GM18526 (cell line): ENCODE data around the gene GSTA5.
"Not testable (repeated sequence)": the region's sequence is repeated elsewhere in the genome, so short reads cannot be mapped to it uniquely, and the experiment has no call there.

Experiments used
- POLR2A ChIP-seq: IDR thresholded peaks from 3 replicates; pipeline ENCODE4 v1.6.1; 2011; ENCODE audit not compliant: insufficient read length; ENCODE audit errors: extremely low read depth

Gene GSTA5

DNA sequence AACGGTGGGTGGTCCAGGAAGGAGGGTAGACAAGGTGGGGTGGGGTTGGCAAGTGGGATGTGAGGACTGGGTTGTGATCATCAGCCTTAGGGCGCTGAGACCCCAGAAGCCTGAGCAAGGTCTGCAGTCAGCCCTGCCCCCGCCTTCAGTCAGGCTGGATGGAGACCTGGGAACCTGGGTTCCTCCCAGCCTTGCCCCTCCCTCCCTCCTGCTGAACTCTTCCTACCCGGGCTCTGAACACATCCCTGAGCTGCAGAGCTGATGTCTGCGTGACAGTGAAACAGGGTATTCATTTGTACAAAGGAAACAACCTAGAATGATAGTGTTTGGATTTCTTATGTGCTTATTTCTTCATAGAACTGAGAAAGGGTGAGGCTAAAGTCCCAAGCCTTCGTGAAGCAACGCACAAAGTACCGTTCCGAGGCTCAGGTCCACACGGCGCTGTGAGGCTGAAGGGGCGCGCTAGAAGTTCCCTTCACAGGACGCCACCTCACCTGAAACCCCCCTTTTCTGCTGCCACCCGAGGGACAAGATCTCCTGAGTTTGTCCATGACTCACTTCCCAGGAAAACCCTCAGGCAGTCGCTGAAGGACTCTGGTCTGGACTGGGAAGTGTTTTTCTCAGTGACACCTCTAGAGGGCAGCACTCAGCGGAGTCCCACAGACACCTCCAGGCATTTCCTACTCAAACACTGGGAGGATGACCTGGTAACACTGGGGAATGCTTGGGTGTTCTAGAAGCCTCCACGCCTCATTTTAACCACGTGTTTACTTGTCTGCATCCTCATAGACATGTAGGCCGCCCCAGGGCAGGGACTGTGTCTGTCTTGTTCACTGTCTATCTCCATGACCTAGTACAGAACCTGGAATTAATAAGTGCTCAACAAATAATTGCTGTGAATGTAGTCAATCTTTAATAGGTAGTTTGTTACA lies 1.2 kb downstream of the GSTA5 start:
- TF ChIP-seq POLR2A, result no peak

DNA sequence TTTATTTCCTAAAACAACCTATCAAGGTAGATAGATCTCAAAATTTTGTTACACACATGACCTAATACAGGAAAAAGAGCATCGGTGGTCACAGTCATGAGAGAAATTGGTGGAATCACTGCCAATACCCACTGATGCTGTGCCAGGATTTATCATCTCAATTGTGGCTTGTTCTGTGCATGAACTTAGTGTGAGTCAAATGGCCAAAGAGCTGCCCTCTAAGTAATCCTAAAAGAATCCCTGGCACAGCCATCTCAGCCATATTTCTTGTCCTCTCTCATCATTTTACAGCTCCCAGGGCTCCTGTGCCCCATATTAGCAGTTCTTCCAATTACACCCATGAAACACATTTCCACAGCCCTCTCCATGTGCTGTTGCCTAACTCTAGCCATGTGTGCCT lies 6.1 kb downstream of the GSTA5 start:
- no peak for TF ChIP-seq POLR2A

DNA sequence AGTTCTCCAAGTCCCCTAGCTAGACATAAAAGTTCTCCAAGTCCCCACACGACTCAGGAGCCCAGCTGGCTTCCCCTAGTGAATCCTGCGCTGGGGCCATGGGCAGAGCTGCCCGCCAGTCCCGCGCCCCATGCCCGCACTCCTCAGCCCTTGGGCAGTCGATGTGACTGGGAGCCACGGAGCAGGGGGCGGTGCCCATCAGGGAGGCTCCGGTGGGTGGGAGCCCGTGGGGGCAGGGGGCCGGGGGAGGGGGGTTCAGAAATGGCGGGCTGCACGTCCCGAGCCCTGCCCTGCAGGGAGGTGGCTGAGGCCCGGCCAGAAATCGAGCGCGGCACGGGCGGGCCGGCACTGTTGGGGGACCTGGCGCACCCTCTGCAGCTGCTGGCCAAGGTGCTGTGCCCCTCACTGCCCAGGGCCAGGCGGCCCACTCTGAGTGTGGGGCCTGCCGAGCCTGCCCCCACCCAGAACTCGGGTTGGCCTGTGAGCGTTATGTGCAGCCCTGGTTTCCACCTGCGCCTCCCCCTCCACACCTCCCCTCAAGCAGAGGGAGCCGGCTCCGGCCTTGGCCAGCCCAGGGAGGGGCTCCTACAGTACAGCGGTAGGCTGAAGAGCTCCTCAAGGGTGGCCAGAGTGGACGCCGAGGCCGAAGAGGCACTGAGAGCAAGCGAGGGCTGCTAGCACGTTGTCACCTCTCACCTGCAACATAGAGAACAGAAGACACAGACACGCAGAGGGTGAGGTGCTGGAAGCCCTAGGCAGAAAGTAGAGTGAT lies 11.4 kb downstream of the GSTA5 start:
- no peak for TF ChIP-seq POLR2A

DNA sequence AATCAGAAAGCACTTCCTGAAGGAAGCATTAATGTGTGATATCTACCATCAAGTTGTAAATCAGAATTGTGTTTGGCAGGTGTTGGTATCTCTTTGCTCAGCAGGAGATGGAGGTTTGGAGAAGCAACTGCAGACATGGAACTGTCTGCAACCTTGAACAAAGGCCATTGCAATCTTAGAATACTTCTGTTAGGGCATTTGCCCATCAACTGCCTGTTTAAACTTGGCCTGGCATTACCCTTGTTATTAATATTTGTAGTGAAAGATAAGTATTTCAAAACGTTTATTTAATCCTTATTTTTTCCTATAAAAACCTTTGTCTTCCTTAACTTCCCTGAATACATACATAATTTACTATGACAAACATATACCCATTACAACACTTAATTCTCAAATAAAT lies 14.1 kb downstream of the GSTA5 start:
- TF ChIP-seq POLR2A, result no peak

DNA sequence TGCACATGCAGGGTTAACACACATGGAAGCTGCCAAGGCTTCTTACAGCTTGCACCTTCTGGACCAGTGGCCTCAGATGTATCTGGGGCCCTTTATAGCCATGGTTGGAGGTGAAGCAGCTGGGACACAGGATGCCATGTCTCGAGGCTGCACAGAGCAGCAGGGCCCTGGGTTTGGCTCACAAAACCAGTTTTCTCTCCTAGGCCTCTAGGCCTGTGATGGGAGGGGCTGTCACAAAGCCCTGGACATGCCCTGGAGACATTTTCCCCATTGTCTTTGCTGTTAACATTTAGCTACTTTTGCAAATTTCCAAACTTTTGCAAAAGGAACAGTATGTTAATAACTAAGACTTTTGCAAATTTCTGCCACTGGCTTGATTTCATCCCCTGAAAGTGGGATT lies 18.8 kb downstream of the GSTA5 start:
- no peak for TF ChIP-seq POLR2A

DNA sequence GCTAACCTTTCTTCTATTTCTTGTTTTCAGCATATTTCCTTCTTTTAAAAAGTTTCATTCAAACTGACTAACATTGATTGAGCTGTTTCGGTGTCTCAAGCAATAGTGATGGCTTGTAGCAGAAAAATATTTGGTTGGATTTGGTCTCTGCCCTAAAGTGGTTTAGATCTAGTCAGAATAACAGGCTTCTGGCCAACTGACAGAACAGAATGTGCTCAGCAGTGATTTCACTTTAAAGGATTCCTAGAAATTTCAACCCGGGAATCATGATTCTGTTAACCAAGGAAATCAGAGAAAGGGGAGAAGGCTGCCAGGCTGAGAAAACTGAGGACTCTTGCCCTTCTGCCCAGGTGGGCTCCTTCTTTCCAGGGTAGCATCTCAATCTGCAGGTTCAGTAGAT lies 20.4 kb downstream of the GSTA5 start:
- TF ChIP-seq POLR2A, result no peak

DNA sequence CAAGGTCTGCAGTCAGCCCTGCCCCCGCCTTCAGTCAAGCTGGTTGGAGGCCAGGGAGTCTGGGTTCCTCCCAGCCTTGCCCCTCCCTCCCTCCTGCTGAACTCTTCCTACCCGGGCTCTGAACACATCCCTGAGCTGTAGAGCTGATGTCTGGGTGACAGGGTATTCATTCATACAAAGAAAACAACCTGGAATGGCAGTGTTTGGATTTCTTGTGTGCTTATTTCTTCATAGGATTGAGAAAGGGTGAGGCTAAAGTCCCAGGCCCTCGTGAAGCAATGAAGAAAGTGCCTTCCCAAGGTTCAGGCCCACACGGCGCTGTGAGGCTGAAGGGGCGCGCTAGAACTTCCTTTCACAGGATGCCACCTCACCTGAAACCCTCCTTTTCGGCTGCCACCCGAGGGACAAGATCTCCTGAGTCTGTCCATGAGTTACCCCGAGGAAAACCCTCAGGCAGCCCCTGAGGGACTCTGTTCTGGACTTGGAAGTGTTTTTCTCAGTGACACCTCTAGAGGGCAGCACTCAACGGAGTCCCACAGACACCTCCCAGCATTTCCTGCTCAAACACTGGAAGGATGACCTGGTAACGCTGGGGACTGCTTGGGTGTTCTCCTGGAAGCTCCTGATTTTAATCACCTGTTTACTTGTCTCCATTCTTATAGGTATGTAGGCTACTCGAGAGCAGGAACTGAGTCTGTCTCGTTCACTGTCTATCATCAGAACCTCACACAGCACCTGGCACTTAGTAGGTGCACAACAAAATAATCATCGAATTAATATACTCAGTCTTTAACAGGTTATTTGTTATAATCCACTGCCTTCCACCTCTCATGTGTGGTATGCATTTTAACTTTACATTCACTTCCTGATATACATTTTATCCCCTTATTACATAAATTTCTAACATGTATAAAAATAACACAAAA lies 25.2 kb downstream of the GSTA5 start:
- TF ChIP-seq POLR2A, result no peak

DNA sequence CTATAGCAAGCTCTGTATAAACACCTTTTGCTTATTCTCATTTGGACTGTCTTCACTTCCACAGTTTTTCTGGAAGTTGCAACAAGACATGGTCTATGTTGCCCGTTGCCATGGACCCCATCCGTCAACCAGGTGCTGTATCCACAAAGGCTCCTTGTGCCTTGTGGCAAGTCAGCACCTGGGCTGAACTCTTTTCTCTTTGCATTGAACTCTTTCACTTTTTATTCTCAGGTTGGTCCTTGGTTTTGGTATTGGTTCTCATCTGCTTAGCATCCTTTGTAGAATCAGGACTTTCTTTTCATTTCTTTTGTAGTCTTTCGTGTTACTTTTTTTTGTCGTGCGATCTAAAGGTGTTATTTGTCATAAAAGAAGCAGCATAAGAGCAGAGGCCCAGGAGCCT lies 32.0 kb downstream of the GSTA5 start:
- no peak for TF ChIP-seq POLR2A

DNA sequence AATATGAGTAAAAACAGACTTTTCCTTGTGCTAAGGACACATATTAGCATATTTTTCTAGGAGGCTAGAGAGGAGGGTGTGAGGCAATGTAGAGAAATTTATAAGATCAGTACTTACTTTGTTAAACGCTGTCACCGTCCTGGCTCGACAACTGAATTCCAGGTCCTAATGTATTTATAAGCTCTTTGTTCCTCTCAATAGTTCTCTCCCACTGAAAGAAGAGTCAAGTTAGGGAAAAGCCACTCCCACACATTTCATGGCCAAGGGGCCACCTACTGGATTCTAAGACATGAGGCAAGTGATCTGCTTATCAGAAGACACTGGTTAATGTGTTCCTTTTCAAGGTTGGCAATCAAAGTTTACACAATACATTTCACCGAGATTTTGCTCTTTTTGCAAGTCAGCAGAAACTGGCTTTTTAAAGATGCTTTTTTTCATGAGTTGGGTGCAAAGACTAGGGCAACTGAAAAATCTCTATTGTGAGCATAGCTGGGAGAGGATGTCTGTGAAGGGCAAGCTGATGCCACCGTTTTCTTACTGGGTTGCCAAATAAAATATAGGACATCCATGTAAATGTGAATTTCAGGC lies 36.9 kb downstream of the GSTA5 start, which contains the start of gene GSTA1:
TSS of gene GSTA1 (minus strand) at position 149 of the 588 bp plus-strand sequence. CDS start 4,549 bp downstream, outside the sequence.
- TF ChIP-seq POLR2A, result not testable (repeated sequence)

DNA sequence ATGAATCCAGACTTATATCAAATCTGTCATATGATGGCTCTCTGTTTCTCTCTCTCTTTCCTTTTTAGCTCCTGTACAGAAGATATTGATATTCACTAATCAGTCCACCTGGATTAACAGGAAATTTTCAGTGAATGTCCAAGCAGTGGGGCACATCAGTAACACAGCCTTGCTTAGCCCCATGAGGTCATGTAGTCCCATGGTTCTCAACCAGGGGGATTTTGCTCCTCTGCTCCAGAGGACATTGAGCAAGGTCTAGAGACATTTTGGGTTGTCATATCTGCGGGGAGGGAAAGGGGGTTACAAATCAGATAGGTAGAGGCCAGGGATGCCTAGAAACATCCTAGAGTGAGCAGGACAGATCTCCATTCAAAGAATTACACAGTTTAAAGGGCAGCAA lies 37.8 kb downstream of the GSTA5 start:
- TF ChIP-seq POLR2A, result no peak

DNA sequence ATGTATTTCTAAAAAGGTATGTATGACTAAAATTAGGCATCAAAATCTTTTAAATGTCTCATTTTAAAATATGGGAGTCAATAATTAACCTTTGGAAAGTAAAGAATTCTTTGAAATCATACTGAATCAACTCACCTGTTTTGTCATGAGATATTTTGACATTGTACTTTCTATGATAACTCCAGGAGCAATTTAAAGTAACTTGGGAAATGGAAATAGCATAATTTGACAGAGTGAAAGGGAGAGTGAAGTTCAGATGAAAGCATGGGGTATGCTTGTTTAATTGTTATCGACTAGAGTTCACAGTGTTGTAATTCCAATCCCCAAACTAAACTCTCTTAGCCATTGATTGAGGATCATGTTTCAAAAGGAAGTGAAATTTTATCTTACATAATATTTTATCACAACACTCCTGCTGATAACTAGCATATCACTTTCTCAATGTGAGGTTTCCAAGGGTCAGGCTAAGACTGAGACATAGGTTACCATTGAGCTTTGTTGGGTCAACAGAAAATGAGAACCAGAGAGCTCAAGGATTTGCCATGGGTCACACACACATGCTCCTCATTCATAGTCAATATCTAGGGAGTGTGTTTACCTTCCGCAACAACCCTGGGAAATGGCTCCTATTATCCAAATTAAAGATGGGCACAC lies 39.3 kb downstream of the GSTA5 start:
- no peak for TF ChIP-seq POLR2A

DNA sequence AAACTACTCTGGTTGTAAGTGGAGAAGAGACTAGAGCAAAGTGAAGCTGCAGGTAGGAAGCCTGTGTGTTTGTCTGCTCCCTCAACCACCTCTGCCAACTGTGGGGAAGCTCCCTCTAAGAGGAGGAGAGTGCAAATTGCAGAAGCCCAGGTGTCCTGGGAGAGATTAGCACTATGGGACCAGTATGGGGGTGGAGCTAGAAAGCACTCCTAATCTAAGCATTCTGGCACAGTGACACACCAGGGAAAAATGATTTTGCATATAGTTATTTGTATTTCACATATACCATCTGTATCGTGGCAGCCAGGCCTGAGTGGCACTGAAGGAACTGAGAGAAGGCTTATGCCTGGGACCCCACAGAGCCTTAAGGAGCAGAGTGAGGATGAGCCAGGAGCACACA lies 49.8 kb downstream of the GSTA5 start:
- no peak for TF ChIP-seq POLR2A

DNA sequence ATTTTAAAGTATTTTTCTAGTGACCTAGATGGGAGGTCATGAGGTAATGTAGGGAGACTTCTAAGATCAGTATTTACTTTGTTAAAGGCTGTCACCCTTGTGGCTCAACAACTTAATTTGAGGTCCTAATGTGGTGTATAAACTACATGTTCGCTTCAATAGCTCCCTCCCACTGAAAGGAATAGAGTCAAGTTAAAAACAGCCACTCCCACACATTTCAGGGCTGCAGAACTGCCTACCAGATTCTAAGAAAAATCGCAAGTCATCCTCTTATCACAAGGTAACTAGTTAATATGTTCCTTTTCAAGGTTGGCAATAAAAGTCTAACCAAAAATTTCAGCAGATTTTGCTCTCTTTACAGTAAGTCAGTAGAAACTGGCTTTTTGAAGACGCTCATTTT lies 52.1 kb downstream of the GSTA5 start:
- TF ChIP-seq POLR2A, result no peak

DNA sequence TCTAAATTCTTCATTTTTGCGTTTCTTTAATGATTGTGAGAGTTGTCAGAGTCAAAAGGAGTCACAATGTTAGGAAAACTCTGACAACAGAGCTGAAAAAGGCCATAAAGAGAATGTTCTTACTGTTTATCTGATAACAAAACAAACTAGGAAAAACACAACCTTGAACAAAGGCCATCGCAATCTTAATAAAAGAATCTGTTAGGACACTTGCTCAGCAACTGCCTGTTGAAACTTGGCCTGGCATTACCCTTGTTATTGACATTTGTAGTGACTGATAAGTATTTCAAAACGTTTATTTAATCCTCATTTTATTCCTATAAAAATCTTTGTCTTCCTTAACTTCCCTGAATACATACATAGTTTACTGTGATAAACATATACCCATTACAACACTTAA lies 52.7 kb downstream of the GSTA5 start:
- no peak for TF ChIP-seq POLR2A

DNA sequence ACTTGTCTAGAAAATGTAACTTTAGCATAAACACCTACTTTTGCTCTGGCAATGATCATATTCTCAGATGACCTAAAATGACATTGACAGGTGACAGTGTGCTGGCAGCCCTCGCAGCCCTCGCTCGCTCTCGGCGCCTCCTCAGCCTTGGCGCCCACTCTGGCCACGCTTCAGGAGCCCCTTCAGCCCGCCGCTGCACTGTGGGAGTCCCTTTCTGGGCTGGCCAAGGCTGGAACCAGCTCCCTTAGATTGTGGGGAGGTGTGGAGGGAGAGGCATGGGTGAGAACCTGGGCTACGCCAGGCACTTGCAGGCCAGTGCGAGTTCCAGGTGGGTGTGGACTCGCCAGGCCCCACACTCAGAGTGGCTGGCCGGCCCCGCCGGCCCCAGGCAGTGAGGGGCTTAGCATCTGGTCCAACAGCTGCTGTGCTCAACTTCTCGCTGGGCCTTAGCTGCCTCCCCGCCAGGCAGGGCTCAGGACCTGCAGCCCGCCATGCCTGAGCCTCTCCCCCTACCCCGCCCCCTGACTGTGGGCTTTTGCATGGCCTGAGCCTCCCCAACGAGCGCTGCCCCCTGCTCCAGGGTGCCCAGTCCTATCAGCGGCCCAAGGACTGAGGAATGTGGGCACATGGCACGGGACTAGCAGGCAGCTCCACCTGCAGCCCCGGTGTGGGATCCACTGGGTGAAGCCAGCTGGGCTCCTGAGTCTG lies 54.2 kb downstream of the GSTA5 start:
- TF ChIP-seq POLR2A, result no peak
